ENCODE data around the gene SEC22C. TPM values are rescaled to one million over a fixed set of nuclear protein-coding genes. Genes with fewer than 3 reads are reported as not detected.

The SEC22C gene
- polyA plus RNA-seq, 1 donor from 2014 or later, result 93.6 TPM

DNA sequence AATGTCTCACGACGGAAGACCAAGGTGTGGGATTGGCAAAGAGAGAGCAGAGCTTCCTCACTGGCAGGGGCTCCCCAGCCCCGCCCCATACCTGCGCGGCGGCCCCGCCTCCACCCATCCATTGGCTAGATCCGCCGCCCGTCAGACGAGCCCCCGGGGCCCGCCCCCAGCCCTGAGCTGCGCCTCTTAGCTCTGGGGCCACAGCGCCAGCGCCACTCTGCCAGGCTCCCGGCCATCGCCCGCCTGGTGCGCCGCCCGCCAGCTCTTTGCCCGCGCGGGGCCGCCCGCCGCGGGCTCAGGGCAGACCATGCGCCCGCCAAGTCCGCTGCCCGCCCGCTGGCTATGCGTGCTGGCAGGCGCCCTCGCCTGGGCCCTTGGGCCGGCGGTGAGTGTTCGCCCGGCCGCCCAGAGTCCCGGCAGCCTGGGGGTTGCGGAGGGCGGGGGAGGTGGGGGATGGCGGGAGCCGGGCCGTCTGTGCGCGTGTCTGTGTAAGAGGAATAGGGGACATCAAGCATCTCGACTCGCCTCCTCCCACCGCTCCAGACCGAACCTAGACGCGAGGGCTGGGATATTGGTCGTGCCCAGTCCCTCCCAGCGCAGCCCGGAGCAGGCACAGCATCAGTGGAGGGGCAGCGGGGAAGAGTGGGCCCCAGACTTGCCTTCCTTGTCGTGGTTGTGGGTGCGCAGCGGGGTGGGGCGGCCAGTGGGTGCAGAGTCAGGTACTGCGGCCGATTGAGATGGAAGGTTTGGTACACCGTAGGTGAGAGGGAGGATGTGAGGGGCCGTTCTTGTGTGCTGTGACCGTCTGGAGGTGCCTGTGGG, 79.1 kb downstream of the SEC22C start, which contains the start of gene VIPR1:
VIPR1 (plus strand) TSS at position 215 of the 822 bp plus-strand sequence; CDS start at position 308, 93 bp downstream.
- Histone ChIP-seq H3K79me2 (replicated peaks; ENCODE audit: insufficient read depth, low read length) (no peaks in the 10 kb centered on the region), H3K27ac (ENCODE audit: low read length) (no peak within 1 kb of the TSS), H2AFZ (ENCODE audit: low read depth, low read length) (no peak within 1 kb of the TSS), H3K4me3 (ENCODE audit: low read length) (peak within 1 kb of the TSS; percentile 70), H4K20me1 (ENCODE audit: insufficient read depth) (no peaks in the 10 kb centered on the region), H3K9me2 (ENCODE audit: insufficient read depth, low read length) (no peaks in the 10 kb centered on the region), H3K36me3 (ENCODE audit: insufficient read depth, low read length) (no peaks in the 10 kb centered on the region), H3K9me3 (ENCODE audit: low read length) (no peaks in the 10 kb centered on the region), H3F3A (ENCODE audit: insufficient read depth, low read length, poor library complexity, severe bottlenecking) (no peaks in the 10 kb centered on the region), H3K27me3 (ENCODE audit: insufficient read depth, low read depth, low read length) (peaks cover 51% of the 10 kb centered on the region), H3K4me2 (ENCODE audit: low read length) (peak within 1 kb of the TSS; percentile 82), H3K9ac (ENCODE audit: low read length) (peak within 1 kb of the TSS; percentile 49)
- TF ChIP-seq MXI1 (conservative IDR thresholded peaks at IDR 0.05; ENCODE audit: poor library complexity, severe bottlenecking) (peak; percentile 19), POLR2AphosphoS5 (IDR thresholded peaks at IDR 0.05) (no peak)

DNA sequence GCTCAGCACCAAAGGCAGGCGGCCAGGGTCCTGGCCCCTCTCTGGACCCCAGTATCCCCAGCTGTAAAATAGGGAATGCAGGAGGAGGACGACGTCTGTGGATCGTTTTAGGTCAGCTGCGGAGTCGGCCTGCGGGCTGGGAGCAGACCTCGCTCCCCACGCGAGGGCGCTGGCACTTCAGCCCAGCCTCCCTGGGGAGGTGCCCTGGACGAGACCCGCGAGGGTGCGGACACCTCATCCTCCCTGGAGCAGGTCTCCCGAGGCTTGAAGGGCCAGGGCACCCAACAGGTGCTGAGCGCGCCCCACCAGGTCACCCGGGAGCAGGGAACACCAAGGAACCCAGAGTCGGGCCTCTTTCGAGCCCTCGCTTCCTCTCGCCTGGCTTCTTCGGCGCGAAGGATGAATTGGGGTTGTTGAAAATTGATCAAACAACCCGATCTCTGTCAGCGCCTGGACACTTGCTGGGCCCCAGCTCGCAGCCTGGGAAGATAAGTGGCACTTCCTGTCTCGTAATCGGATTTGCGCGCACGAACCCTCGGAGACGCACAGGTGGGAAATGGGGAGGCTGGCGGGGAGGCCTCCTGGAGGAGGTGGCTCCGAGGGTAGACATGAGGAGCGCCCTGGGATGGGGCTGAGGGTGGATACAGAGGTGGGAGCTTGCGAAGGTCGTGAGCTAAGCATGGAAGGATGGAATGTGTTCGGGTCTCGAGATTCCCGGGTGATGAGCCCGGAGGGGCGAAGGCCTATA, 79.9 kb downstream of the SEC22C start:
- H3K9me3 ChIP-seq (ENCODE audit: low read length), result no peaks in the 10 kb centered on the region
- H3K79me2 ChIP-seq (replicated peaks; ENCODE audit: insufficient read depth, low read length), result no peaks in the 10 kb centered on the region
- no peak overlapping the region for H2AFZ ChIP-seq (ENCODE audit: low read depth, low read length)
- H3K9me2 ChIP-seq (ENCODE audit: insufficient read depth, low read length), result no peaks in the 10 kb centered on the region
- no peak overlapping the region for H3K27ac ChIP-seq (ENCODE audit: low read length)
- H4K20me1 ChIP-seq (ENCODE audit: insufficient read depth), result no peaks in the 10 kb centered on the region
- H3K36me3 ChIP-seq (ENCODE audit: insufficient read depth, low read length), result no peaks in the 10 kb centered on the region
- TF ChIP-seq CTCF (IDR thresholded peaks at IDR 0.05; ENCODE audit: poor library complexity, severe bottlenecking) (peak; percentile 43), EZH2 (IDR thresholded peaks at IDR 0.05; ENCODE audit: borderline replicate concordance, insufficient read depth, low read length, poor library complexity, severe bottlenecking) (no peak), MXI1 (conservative IDR thresholded peaks at IDR 0.05; ENCODE audit: poor library complexity, severe bottlenecking) (peak; percentile 79)
- H3K9ac ChIP-seq (ENCODE audit: low read length), result peak overlapping the region; percentile 49
- peaks cover 51% of the 10 kb centered on the region for H3K27me3 ChIP-seq (ENCODE audit: insufficient read depth, low read depth, low read length)
- peak overlapping the region; percentile 82 for H3K4me2 ChIP-seq (ENCODE audit: low read length)
- peak overlapping the region; percentile 70 for H3K4me3 ChIP-seq (ENCODE audit: low read length)
- H3F3A ChIP-seq (ENCODE audit: insufficient read depth, low read length, poor library complexity, severe bottlenecking), result no peaks in the 10 kb centered on the region

DNA sequence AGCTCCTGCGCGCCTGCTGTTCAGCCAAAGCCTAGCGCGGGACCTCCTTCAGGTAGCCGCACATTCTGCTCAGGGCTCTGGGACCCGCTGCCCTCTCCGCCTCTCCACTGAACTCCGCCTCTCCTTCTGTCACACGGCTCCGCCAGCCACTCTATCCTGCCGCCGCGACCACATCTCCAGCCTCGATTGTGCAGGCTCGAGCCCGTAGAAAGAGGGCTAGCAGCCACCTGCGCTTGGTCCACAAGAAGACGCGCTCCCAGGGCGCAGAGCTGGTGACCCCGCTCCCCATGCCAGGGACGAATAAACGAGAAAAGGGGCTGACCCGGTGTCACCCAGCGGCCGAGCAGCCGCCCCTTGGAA, 80.5 kb downstream of the SEC22C start:
- Histone ChIP-seq H3K79me2 (replicated peaks; ENCODE audit: insufficient read depth, low read length) (no peaks in the 10 kb centered on the region), H4K20me1 (ENCODE audit: insufficient read depth) (no peaks in the 10 kb centered on the region), H3K36me3 (ENCODE audit: insufficient read depth, low read length) (no peaks in the 10 kb centered on the region), H3K4me3 (ENCODE audit: low read length) (peak overlapping the region; percentile 70), H3K9me2 (ENCODE audit: insufficient read depth, low read length) (no peaks in the 10 kb centered on the region), H3K27me3 (ENCODE audit: insufficient read depth, low read depth, low read length) (peaks cover 53% of the 10 kb centered on the region), H3K9ac (ENCODE audit: low read length) (peak overlapping the region; percentile 36), H3K27ac (ENCODE audit: low read length) (no peak overlapping the region), H3F3A (ENCODE audit: insufficient read depth, low read length, poor library complexity, severe bottlenecking) (no peaks in the 10 kb centered on the region), H2AFZ (ENCODE audit: low read depth, low read length) (no peak overlapping the region), H3K4me2 (ENCODE audit: low read length) (peak overlapping the region; percentile 54), H3K9me3 (ENCODE audit: low read length) (no peaks in the 10 kb centered on the region)
- TF ChIP-seq SMC3 (conservative IDR thresholded peaks at IDR 0.05; ENCODE audit: poor library complexity), result no peak
- TF ChIP-seq MXI1 (conservative IDR thresholded peaks at IDR 0.05; ENCODE audit: poor library complexity, severe bottlenecking), result no peak
- TF ChIP-seq RAD21 (conservative IDR thresholded peaks at IDR 0.05), result no peak
- TF ChIP-seq EZH2 (IDR thresholded peaks at IDR 0.05; ENCODE audit: borderline replicate concordance, insufficient read depth, low read length, poor library complexity, severe bottlenecking), result no peak
- TF ChIP-seq EP300 (conservative IDR thresholded peaks at IDR 0.05; ENCODE audit: poor library complexity, severe bottlenecking), result no peak
- no peak for TF ChIP-seq CTCF (IDR thresholded peaks at IDR 0.05; ENCODE audit: poor library complexity, severe bottlenecking)
- TF ChIP-seq POLR2AphosphoS5 (IDR thresholded peaks at IDR 0.05), result no peak
- TF ChIP-seq, protein P1, sequence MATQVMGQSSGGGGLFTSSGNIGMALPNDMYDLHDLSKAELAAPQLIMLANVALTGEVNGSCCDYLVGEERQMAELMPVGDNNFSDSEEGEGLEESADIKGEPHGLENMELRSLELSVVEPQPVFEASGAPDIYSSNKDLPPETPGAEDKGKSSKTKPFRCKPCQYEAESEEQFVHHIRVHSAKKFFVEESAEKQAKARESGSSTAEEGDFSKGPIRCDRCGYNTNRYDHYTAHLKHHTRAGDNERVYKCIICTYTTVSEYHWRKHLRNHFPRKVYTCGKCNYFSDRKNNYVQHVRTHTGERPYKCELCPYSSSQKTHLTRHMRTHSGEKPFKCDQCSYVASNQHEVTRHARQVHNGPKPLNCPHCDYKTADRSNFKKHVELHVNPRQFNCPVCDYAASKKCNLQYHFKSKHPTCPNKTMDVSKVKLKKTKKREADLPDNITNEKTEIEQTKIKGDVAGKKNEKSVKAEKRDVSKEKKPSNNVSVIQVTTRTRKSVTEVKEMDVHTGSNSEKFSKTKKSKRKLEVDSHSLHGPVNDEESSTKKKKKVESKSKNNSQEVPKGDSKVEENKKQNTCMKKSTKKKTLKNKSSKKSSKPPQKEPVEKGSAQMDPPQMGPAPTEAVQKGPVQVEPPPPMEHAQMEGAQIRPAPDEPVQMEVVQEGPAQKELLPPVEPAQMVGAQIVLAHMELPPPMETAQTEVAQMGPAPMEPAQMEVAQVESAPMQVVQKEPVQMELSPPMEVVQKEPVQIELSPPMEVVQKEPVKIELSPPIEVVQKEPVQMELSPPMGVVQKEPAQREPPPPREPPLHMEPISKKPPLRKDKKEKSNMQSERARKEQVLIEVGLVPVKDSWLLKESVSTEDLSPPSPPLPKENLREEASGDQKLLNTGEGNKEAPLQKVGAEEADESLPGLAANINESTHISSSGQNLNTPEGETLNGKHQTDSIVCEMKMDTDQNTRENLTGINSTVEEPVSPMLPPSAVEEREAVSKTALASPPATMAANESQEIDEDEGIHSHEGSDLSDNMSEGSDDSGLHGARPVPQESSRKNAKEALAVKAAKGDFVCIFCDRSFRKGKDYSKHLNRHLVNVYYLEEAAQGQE (IDR thresholded peaks at IDR 0.05; ENCODE audit: borderline replicate concordance), result no peak
- no peak for TF ChIP-seq TAF1 (IDR thresholded peaks at IDR 0.05; ENCODE audit: low read depth)
